Fibroblast of lung (primary cell): ENCODE data around the gene PITX3.

Source experiments
- CTCF ChIP-seq, 2 donors: IDR thresholded peaks in 1 of 2; conservative IDR thresholded peaks in 1 of 2; 1 replicate in 1 of 2; 2 replicates in 1 of 2; pipeline ENCODE4 v1.5.1; 2011 to 2012; ENCODE audit warnings: low read length in 2 of 2, control low read depth in 1 of 2, inconsistent platforms in 1 of 2, low read depth in 1 of 2, mild to moderate bottlenecking in 1 of 2
- EZH2 ChIP-seq: IDR thresholded peaks from 2 replicates; pipeline ENCODE4 v1.5.1; 2012; ENCODE audit warnings: low read length, control low read depth, mild to moderate bottlenecking; ENCODE audit errors: missing control alignments

GRCh38 chr10:102285133-102285532 lies 43.8 kb upstream of the PITX3 start:
- TF ChIP-seq CTCF (conservative IDR thresholded peaks at IDR 0.05 in 1 of 2, IDR thresholded peaks at IDR 0.05 in 1 of 2; ENCODE audit: low read depth in 1 of 2, low read length in 2 of 2) (no peak), EZH2 (no peak)
